Central memory CD8-positive, alpha-beta T cell (primary cell): ENCODE results near the gene ACVR1C.
"Not testable (repeated sequence)": the region's sequence is repeated elsewhere in the genome, so short reads cannot be mapped to it uniquely, and the experiment has no call there.

Source experiments
- ATAC-seq: fragments of 150-1000 bp; cut with Tn5 transposase; replicated peaks from 2 replicates; pipeline ENCODE4 v1.10.0; 2022; ENCODE audit warnings: mild to moderate bottlenecking, moderate FRiP score, moderate number of reproducible peaks; ENCODE audit not compliant: poor library complexity, severe bottlenecking; ENCODE audit errors: extremely low read depth
- DNase-seq, 2 donors: peaks; one replicate each; pipeline ENCODE4 v3.0.0; 2021; ENCODE audit warnings: low spot score in 2 of 2
- H3K27ac Mint-ChIP-seq: one replicate; pipeline ENCODE4 v1.8.0; 2022; ENCODE audit warnings: low read depth, mild to moderate bottlenecking, moderate library complexity, mixed read lengths
- H3K27me3 Mint-ChIP-seq: one replicate; pipeline ENCODE4 v1.8.0; 2022; ENCODE audit warnings: mixed read lengths
- H3K36me3 Mint-ChIP-seq: one replicate; pipeline ENCODE4 v1.8.0; 2022; ENCODE audit warnings: mild to moderate bottlenecking, moderate library complexity, mixed read lengths; ENCODE audit not compliant: insufficient read depth
- H3K4me1 Mint-ChIP-seq: one replicate; pipeline ENCODE4 v1.8.0; 2022; ENCODE audit warnings: mixed read lengths
- H3K4me3 Mint-ChIP-seq: one replicate; pipeline ENCODE4 v1.8.0; 2022; ENCODE audit warnings: mild to moderate bottlenecking, moderate library complexity, mixed read lengths
- H3K9me3 Mint-ChIP-seq: one replicate; pipeline ENCODE4 v1.8.0; 2022; ENCODE audit warnings: mixed read lengths

ACVR1C gene

GRCh38 chr2:157566113-157566512 is 62.6 kb downstream of the ACVR1C start:
- not testable (repeated sequence) for H3K36me3 Mint-ChIP-seq, H3K4me1 Mint-ChIP-seq, H3K27ac Mint-ChIP-seq, H3K4me3 Mint-ChIP-seq, H3K27me3 Mint-ChIP-seq, H3K9me3 Mint-ChIP-seq, DNase-seq, ATAC-seq

- DNase-seq (no peak), ATAC-seq (no peak)
- Mint-ChIP-seq H3K4me3 (no peak overlapping the region), H3K27ac (no peak overlapping the region), H3K27me3 (no peaks in the 10 kb centered on the region), H3K4me1 (no peaks in the 10 kb centered on the region), H3K9me3 (no peaks in the 10 kb centered on the region), H3K36me3 (no peaks in the 10 kb centered on the region)
These were observed 63.1 kb downstream of the ACVR1C start for GRCh38 chr2:157565550-157565949.

GRCh38 chr2:157559890-157560289 is 68.8 kb downstream of the ACVR1C start:
- H3K36me3 Mint-ChIP-seq = peaks cover 2% of the 10 kb centered on the region
- H3K27ac Mint-ChIP-seq = no peak overlapping the region
- no peaks in the 10 kb centered on the region for H3K27me3 Mint-ChIP-seq
- no peak overlapping the region for H3K4me3 Mint-ChIP-seq
- no peaks in the 10 kb centered on the region for H3K9me3 Mint-ChIP-seq
- no peak for DNase-seq
- no peaks in the 10 kb centered on the region for H3K4me1 Mint-ChIP-seq
- no peak for ATAC-seq

GRCh38 chr2:157559461-157559860 is 69.2 kb downstream of the ACVR1C start:
- Mint-ChIP-seq H3K4me1 (no peaks in the 10 kb centered on the region), H3K4me3 (no peak overlapping the region), H3K27ac (no peak overlapping the region), H3K36me3 (peaks cover 2% of the 10 kb centered on the region), H3K27me3 (no peaks in the 10 kb centered on the region), H3K9me3 (no peaks in the 10 kb centered on the region)
- DNase-seq = no peak
- no peak for ATAC-seq

- Mint-ChIP-seq H3K4me1 (no peaks in the 10 kb centered on the region), H3K36me3 (peaks cover 2% of the 10 kb centered on the region), H3K27ac (no peak overlapping the region), H3K4me3 (no peak overlapping the region), H3K27me3 (no peaks in the 10 kb centered on the region), H3K9me3 (no peaks in the 10 kb centered on the region)
- DNase-seq (no peak), ATAC-seq (no peak)
These were observed 69.6 kb downstream of the ACVR1C start for GRCh38 chr2:157559061-157559460.

- no peaks in the 10 kb centered on the region for H3K27me3 Mint-ChIP-seq
These were observed 70.9 kb downstream of the ACVR1C start for GRCh38 chr2:157557770-157558169.

GRCh38 chr2:157540102-157540501 is 88.6 kb downstream of the ACVR1C start:
- peaks cover 2% of the 10 kb centered on the region for H3K36me3 Mint-ChIP-seq
- no peak overlapping the region for H3K27ac Mint-ChIP-seq
- no peaks in the 10 kb centered on the region for H3K27me3 Mint-ChIP-seq
- no peaks in the 10 kb centered on the region for H3K4me1 Mint-ChIP-seq
- DNase-seq = no peak
- H3K9me3 Mint-ChIP-seq = no peaks in the 10 kb centered on the region
- ATAC-seq = no peak
- H3K4me3 Mint-ChIP-seq = no peak overlapping the region

More at GRCh38 chr2:157557770-157558169, 70.9 kb downstream of the ACVR1C start:
- no peak for DNase-seq
- peaks cover 2% of the 10 kb centered on the region for H3K36me3 Mint-ChIP-seq
- H3K9me3 Mint-ChIP-seq = no peaks in the 10 kb centered on the region
- H3K27ac Mint-ChIP-seq = no peak overlapping the region
- H3K4me3 Mint-ChIP-seq = no peak overlapping the region
- no peaks in the 10 kb centered on the region for H3K4me1 Mint-ChIP-seq
- ATAC-seq = no peak

GRCh38 chr2:157538064-157538463 is 90.6 kb downstream of the ACVR1C start:
- H3K27me3 Mint-ChIP-seq = no peaks in the 10 kb centered on the region
- H3K9me3 Mint-ChIP-seq = no peaks in the 10 kb centered on the region
- no peak overlapping the region for H3K4me3 Mint-ChIP-seq
- ATAC-seq (no peak), DNase-seq (no peak)
- no peak overlapping the region for H3K27ac Mint-ChIP-seq
- no peaks in the 10 kb centered on the region for H3K4me1 Mint-ChIP-seq
- peaks cover 2% of the 10 kb centered on the region for H3K36me3 Mint-ChIP-seq

GRCh38 chr2:157536815-157537214 is 91.8 kb downstream of the ACVR1C start:
- ATAC-seq (no peak), DNase-seq (no peak)
- peaks cover 2% of the 10 kb centered on the region for H3K36me3 Mint-ChIP-seq
- H3K27me3 Mint-ChIP-seq = no peaks in the 10 kb centered on the region
- H3K4me1 Mint-ChIP-seq = no peaks in the 10 kb centered on the region
- H3K4me3 Mint-ChIP-seq = no peak overlapping the region
- H3K27ac Mint-ChIP-seq = no peak overlapping the region
- H3K9me3 Mint-ChIP-seq = no peaks in the 10 kb centered on the region

GRCh38 chr2:157528963-157529751 is 99.5 kb downstream of the ACVR1C start:
- Mint-ChIP-seq H3K4me3 (no peak overlapping the region), H3K36me3 (no peaks in the 10 kb centered on the region), H3K9me3 (no peaks in the 10 kb centered on the region), H3K4me1 (no peaks in the 10 kb centered on the region), H3K27me3 (peaks cover 10% of the 10 kb centered on the region), H3K27ac (no peak overlapping the region)
- DNase-seq (no peak), ATAC-seq (no peak)

GRCh38 chr2:157526070-157526469 is 102.6 kb downstream of the ACVR1C start:
- Mint-ChIP-seq H3K27me3 (peaks cover 18% of the 10 kb centered on the region), H3K27ac (no peak overlapping the region), H3K4me1 (no peaks in the 10 kb centered on the region), H3K36me3 (no peaks in the 10 kb centered on the region), H3K9me3 (no peaks in the 10 kb centered on the region), H3K4me3 (no peak overlapping the region)
- DNase-seq = no peak
- ATAC-seq = no peak

- Mint-ChIP-seq H3K27ac (no peak overlapping the region), H3K4me3 (no peak overlapping the region), H3K27me3 (peaks cover 18% of the 10 kb centered on the region), H3K36me3 (no peaks in the 10 kb centered on the region), H3K9me3 (no peaks in the 10 kb centered on the region), H3K4me1 (no peaks in the 10 kb centered on the region)
- ATAC-seq = no peak
- DNase-seq = no peak
These were observed 105.1 kb downstream of the ACVR1C start for GRCh38 chr2:157523270-157524247.

- not testable (repeated sequence) for DNase-seq, H3K9me3 Mint-ChIP-seq, H3K4me3 Mint-ChIP-seq, H3K36me3 Mint-ChIP-seq, ATAC-seq, H3K4me1 Mint-ChIP-seq, H3K27ac Mint-ChIP-seq
- H3K27me3 Mint-ChIP-seq = peaks cover 37% of the 10 kb centered on the region
These were observed 113.7 kb downstream of the ACVR1C start for GRCh38 chr2:157514966-157515365.
